Right cardiac atrium (tissue), 5 donors: Measurements from ENCODE around the gene PNMT. TPM values are rescaled to one million over a fixed set of nuclear protein-coding genes. Genes with fewer than 3 reads are reported as not detected.

ENCODE experiments used
- ATAC-seq, 2 donors: fragments of 200-7000 bp; cut with Tn5 transposase; one replicate each; pipeline versions ENCODE4 v1.8.0 to v1.9.1; 2020; ENCODE audit warnings: moderate library complexity in 2 of 2, mild to moderate bottlenecking in 1 of 2
- DNase-seq, 3 donors: peaks; one replicate each; pipeline ENCODE4 v3.0.0-alpha.2; 2020
- H3K27ac ChIP-seq: one replicate; pipeline ENCODE4 v1.5.1; 2013; ENCODE audit warnings: mild to moderate bottlenecking, low read length, control low read depth, moderate library complexity
- H3K27me3 ChIP-seq: one replicate; pipeline ENCODE4 v1.6.1; 2013; ENCODE audit not compliant: control insufficient read depth, insufficient read depth
- H3K4me1 ChIP-seq: one replicate; pipeline ENCODE4 v1.6.1; 2013; ENCODE audit warnings: low read length; ENCODE audit not compliant: control insufficient read depth, insufficient read depth
- H3K4me3 ChIP-seq: one replicate; pipeline ENCODE4 v1.5.1; 2013; ENCODE audit warnings: low read length, control low read depth
- H3K9me3 ChIP-seq: one replicate; pipeline ENCODE4 v1.6.1; 2013; ENCODE audit warnings: low read length; ENCODE audit not compliant: control insufficient read depth
- WGBS: extraction: QIAGEN DNeasy Blood & Tissue Kit; methylation state at CpG from one replicate; pipeline ENCODE4 v1.1.7; 2013; 5-methylcytosine and 5-hydroxymethylcytosine counted together
- intact Hi-C, 4 donors: fragments of 100-400 bp; cut with DNase I; formaldehyde crosslinking; loops; one replicate each; pipeline versions ENCODE4 v1.11.0 to v1.14.0; 2022 to 2023
- polyA plus RNA-seq: library from polyadenylated mRNA; stranded (reverse); fragments of 200-250 nt; gene quantifications from one replicate; pipeline ENCODE4 v1.2.3, GENCODE V29; 2013
- total RNA-seq, 4 donors: library from RNA; stranded (reverse); fragmentation: NEBNext Ultra II Directional; extraction: Animal tissue kit (Norgen Biotek cat#: 25700); gene quantifications; one replicate each; pipeline ENCODE4 v1.2.1, GENCODE V29; 2021
- donor health status: healthy with polysubstance abuse.
- donor health status: DM: no; HTN: yes; CAD: no.
- donor health status: DM: no; HTN: no; CAD: no.
- donor health status: DM: no; HTN: yes; CAD: no; lungs with severe emphysema.
- donor health status: DM: yes; HTN: yes; CAD: no.

Gene PNMT
- total and polyA plus RNA-seq, 5 donors: 18.1 to 39.6 (median 23.1) TPM

DNA sequence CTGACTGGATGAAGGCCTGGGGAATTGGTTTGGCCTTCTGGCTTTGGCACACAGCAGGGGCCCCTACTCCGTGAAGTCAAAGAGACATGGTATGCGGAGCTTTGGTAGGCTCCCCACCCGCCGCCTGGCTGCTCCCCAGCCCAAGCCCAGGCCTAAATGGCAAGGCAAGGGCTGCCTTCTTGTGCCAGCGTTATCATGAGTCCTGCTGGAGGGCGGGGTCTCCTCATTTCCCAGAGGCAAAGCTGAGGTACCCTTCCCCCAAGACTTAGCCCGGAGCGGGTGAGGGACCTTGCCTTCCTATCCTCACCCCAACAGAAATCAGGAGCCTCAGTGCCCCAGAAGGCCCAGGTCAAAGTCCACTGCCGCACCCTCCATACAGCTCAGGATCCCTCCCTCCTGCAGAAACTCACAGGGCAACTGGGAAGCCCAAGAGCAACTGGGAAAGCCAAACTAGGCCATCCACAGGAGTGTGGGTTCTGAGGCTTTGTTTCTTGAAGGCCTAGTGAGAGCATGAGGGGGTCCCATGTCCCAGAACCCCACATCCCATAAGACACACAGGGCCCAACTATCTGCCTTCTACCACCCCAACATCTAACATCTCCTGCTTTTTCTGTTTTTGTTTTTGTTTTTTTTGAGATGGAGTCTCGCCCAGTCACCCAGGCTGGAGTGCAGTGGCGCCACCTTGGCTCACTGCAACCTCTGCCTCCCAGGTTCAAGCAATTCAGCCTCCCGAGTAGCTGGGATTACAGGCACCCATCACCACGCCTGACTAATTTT, 10.3 kb downstream of the PNMT start:
- DNase-seq (peak in 2 of 3 donors; percentile 34 to 55), ATAC-seq (no peak)
- Histone ChIP-seq H3K9me3 (no peaks in the 10 kb centered on the region), H3K4me3 (no peak overlapping the region), H3K4me1 (peaks cover 22% of the 10 kb centered on the region), H3K27ac (peak overlapping the region; percentile 84), H3K27me3 (no peaks in the 10 kb centered on the region)
- WGBS: 79% methylated on average over 13 of the region's 13 CpGs
- intact Hi-C loops: loop anchor here in 1 of 4 donors (10.0 kb wide), 1 partner anchor 54 kb away; the partner anchor contains the start of gene PPP1R1B

DNA sequence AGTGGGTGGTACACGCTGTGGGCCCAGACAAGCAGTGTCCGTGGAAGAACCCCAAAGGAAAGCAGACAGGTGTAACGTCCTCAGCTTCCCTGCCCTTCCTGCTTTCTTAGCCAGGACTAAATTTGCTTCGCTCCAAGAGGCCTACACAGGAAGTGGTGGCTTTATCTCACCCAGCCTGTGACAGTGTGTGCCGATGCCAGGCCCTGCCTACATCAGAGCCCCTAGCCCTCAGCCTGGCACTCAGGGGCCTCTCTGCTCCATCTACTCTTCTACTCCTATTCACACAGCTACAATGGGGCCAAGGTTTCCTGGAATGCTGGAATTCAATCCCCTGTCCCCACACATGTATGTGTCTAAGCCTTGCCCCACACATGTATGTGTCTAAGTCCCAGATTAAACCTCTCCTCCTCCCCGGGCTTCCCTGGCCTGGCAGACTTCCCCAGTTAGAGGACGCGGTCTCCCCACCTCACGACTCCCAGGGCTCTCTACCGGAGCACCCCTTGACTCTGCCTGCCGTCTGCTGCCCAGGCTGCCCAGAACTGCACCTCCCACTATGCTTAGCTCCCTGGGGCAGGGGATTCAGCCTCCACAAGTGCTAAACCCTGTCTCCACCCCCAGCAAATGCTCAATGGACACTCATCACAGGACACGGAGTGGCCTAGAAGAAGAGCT, 11.4 kb downstream of the PNMT start:
- WGBS: 56% methylated on average over 12 of the region's 12 CpGs
- DNase-seq (peak; percentile 38 to 72 (median 53)), ATAC-seq (peak; percentile 34 to 44)
- intact Hi-C loops: loop anchor here in 1 of 4 donors (10.0 kb wide), 1 partner anchor 55 kb away; the partner anchor contains the start of gene PPP1R1B
- Histone ChIP-seq H3K27ac (peak overlapping the region; percentile 84), H3K27me3 (no peaks in the 10 kb centered on the region), H3K9me3 (no peaks in the 10 kb centered on the region), H3K4me1 (peaks cover 22% of the 10 kb centered on the region), H3K4me3 (no peak overlapping the region)

DNA sequence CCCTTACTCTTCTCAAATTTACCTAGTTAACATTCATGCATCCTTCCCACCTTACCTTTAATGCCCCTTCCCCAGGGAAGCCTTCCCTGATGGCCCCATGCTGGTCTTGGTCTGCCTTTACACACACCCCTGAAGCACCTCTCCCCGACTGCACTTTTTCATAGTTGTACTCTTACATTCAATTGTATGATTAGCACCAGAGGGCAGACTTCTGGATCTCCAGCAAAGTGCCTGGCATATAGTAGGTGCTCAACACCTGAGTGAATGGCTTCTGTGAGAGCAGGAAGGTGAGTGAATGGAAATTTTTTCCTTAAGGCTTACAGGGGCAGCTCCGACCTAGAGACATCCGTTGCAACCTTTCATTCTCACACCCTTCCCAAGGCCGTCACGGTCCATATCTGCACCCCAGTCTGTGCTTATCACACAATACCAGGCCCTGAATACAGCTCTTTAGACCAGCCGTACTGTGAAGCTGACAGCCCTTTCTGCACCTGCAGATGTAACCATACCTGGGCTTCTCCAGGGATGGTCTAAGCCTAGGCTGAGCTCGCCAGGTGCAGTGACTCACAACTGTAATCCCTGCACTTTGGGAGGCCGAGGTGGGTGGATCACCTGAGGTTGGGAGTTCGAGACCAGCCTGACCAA, 15.2 kb downstream of the PNMT start:
- WGBS: 89% methylated on average over 9 of the region's 9 CpGs
- no peak for ATAC-seq
- Histone ChIP-seq H3K4me1 (peaks cover 2% of the 10 kb centered on the region), H3K4me3 (no peak overlapping the region), H3K9me3 (no peaks in the 10 kb centered on the region), H3K27me3 (no peaks in the 10 kb centered on the region), H3K27ac (no peak overlapping the region)
- intact Hi-C loops: no loop called here
- DNase-seq: peak in 1 of 3 donors; percentile 11

- no peak for ATAC-seq
- WGBS: 91% methylated on average over 12 of the region's 12 CpGs
- intact Hi-C loops: no loop called here
These were observed 16.3 kb downstream of the PNMT start for GRCh38 chr17:39684369-39685192.

DNA sequence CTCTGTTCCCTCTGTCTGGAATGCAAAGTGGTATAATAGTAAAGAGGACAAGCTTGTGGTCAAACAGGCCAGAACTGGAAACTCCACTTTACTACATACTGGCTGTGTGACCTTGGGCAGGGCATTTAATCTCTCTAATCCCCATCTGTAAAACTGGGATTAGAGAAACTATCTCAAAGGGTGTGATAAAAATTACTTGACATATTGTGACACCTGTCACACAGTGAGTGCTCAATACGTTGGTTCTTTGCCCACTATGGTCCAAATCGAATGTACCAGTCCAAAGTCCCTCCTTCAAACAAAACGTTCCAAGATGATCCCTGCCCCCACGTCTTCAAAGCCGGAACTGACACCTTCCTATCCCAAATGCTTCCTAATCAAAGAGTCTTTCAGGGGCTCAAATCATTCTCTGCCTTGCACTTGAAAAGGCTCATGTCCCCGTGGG, 18.9 kb downstream of the PNMT start:
- no peaks in the 10 kb centered on the region for H3K4me1 ChIP-seq
- 59% methylated on average over 6 of the region's 6 CpGs for WGBS
- no peaks in the 10 kb centered on the region for H3K9me3 ChIP-seq
- no peak overlapping the region for H3K27ac ChIP-seq
- H3K4me3 ChIP-seq: peak overlapping the region; percentile 96
- ATAC-seq (no peak), DNase-seq (no peak)
- intact Hi-C loops: no loop called here
- no peaks in the 10 kb centered on the region for H3K27me3 ChIP-seq

More at GRCh38 chr17:39684369-39685192, 16.3 kb downstream of the PNMT start:
- H3K27ac ChIP-seq: no peak overlapping the region
- H3K9me3 ChIP-seq: no peaks in the 10 kb centered on the region
- H3K4me1 ChIP-seq: no peaks in the 10 kb centered on the region
- peak; percentile 2 to 41 (median 38) for DNase-seq
- H3K27me3 ChIP-seq: no peaks in the 10 kb centered on the region
- no peak overlapping the region for H3K4me3 ChIP-seq

DNA sequence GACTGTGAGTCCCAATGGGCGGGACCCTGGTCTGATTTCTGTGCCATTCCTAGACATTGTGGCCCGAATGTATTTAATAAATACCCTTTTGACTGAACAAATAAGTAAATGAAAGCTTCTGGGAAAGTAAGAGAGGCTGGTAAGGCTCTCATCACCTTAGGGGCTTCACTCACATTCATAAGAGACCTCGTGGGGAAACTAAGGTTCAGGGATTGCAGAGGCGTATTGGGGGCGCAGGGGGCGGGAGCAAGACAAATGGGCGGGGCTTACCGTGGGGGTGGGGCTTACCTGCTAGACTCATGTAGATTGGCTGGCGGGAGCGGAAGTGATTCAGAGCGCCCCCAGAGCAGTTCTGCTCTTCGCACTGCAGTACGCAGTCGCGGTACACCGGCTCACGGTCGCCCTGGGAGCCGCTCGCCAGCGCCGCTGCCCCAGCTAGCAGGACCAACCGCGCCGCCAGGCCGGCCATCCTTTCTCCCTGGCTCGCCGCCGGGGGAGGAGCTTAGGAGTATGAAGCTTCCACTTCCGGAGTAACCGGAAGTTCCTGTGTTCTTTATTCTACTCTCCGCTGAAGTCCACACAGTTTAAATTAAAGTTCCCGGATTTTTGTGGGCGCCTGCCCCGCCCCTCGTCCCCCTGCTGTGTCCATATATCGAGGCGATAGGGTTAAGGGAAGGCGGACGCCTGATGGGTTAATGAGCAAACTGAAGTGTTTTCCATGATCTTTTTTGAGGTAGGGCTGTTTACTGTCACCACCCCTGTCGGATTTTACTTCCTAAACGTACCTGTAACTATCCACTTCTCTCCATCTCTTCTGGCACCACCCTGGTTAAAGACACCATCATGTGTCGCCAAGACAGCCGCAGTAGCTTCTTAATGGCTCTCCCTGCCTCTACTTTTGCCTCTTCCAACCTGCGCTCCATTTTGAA, 19.6 kb downstream of the PNMT start, which contains the start of gene PGAP3:
PGAP3 (minus strand) TSS at position 512 of the 929 bp plus-strand sequence; CDS start at position 469, 43 bp downstream.
- H3K4me1 ChIP-seq: no peaks in the 10 kb centered on the region
- ATAC-seq (peak; percentile 95 to 96), DNase-seq (peak; percentile 91 to 96 (median 94))
- peak within 1 kb of the TSS; percentile 96 for H3K4me3 ChIP-seq
- no peaks in the 10 kb centered on the region for H3K9me3 ChIP-seq
- no peaks in the 10 kb centered on the region for H3K27me3 ChIP-seq
- intact Hi-C loops: no loop called here
- H3K27ac ChIP-seq: peak within 1 kb of the TSS; percentile 100
- WGBS: 3% methylated on average over 45 of the region's 45 CpGs

DNA sequence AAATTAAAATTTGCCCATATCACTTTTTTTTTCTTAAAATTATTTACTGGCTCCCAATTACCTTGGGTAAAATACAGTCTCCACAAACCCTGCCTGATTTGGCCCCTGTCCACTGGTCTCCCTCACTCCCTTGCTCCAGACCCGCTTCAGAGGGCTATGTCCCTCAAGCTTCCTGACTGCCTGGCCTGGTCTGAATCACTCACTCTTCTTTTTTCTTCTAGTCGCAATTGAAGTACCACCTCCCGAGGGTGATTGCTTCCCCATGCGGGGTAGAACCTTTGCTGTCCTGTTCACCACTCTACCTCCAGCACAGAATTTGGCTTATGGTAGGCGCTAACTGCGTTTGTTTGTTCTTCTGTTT, 20.2 kb downstream of the PNMT start:
- Histone ChIP-seq H3K27ac (peak overlapping the region; percentile 100), H3K4me3 (peak overlapping the region; percentile 96), H3K4me1 (no peaks in the 10 kb centered on the region), H3K9me3 (no peaks in the 10 kb centered on the region), H3K27me3 (no peaks in the 10 kb centered on the region)
- WGBS: 11% methylated on average over 6 of the region's 6 CpGs
- no peak for DNase-seq
- peak in 1 of 2 donors; percentile 4 for ATAC-seq
- intact Hi-C loops: no loop called here

- WGBS: 42% methylated on average over 3 of the region's 3 CpGs
- H3K4me3 ChIP-seq: no peak overlapping the region
These were observed 20.7 kb downstream of the PNMT start for GRCh38 chr17:39688945-39689344.

DNA sequence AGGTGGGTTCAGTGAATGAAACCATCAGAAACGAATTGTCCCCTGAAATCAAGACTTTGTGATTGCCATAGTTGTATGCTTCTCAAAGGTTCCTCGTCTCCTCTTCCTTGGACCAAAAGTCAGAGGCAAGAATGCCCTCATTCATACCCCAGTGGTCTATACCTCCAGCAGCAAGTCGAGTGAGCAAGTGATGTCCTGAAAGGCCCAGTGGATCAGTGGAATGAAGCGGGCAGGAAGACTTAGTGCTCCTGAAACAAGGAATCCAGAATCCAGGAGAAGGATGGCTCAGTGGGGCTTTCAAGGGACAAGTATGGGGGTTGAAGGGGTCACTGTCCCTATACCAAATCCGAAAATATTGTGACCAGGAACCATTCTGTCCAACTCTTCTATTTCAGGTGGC, 26.3 kb downstream of the PNMT start:
- no peak for DNase-seq
- ATAC-seq: no peak
- Histone ChIP-seq H3K4me1 (no peaks in the 10 kb centered on the region), H3K27me3 (no peaks in the 10 kb centered on the region), H3K9me3 (no peaks in the 10 kb centered on the region), H3K4me3 (no peak overlapping the region), H3K27ac (no peak overlapping the region)
- intact Hi-C loops: no loop called here
- 84% methylated on average over 5 of the region's 5 CpGs for WGBS

More at GRCh38 chr17:39688945-39689344, 20.7 kb downstream of the PNMT start:
- ATAC-seq (no peak), DNase-seq (no peak)
- Histone ChIP-seq H3K27me3 (no peaks in the 10 kb centered on the region), H3K9me3 (no peaks in the 10 kb centered on the region), H3K4me1 (no peaks in the 10 kb centered on the region), H3K27ac (no peak overlapping the region)
- intact Hi-C loops: no loop called here
